SKM-1 (cell line): Measurements from ENCODE around the gene CTTNBP2NL.
"Not testable (repeated sequence)": the region's sequence is repeated elsewhere in the genome, so short reads cannot be mapped to it uniquely, and the experiment has no call there.

Experiments
- DNase-seq: peaks from one replicate; lab custom pipeline; 2025; ENCODE audit not compliant: unreplicated experiment; lab: John Stamatoyannopoulos, UW

Gene CTTNBP2NL

GRCh38 chr1:112423207-112423606 lies 27.2 kb downstream of the CTTNBP2NL start:
- no peak for DNase-seq

- DNase-seq = not testable (repeated sequence)
These were observed 27.7 kb downstream of the CTTNBP2NL start for GRCh38 chr1:112423666-112424065.

GRCh38 chr1:112429749-112430148 lies 33.7 kb downstream of the CTTNBP2NL start:
- no peak for DNase-seq

DNA sequence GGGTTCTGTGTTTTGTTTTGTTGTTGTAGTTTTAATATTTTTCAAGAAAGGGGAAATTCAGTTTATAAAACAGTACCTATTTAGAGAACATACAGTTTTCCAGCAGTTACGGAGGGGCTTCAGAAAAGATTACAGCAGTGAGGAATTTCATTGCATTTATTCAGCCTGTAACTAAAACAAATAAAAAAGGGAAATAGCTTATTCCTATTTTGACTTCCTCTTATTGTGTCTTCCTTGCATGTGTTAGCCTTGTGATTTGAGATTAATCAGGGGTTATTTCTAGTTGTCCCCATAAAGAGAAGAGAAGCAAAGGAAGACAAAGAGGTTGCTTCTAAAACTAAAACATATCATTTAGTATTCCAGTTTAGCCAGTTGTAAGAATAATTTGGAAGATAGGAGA lies 35.0 kb downstream of the CTTNBP2NL start:
- DNase-seq = no peak

GRCh38 chr1:112435448-112435847 lies 39.4 kb downstream of the CTTNBP2NL start:
- DNase-seq = no peak

DNA sequence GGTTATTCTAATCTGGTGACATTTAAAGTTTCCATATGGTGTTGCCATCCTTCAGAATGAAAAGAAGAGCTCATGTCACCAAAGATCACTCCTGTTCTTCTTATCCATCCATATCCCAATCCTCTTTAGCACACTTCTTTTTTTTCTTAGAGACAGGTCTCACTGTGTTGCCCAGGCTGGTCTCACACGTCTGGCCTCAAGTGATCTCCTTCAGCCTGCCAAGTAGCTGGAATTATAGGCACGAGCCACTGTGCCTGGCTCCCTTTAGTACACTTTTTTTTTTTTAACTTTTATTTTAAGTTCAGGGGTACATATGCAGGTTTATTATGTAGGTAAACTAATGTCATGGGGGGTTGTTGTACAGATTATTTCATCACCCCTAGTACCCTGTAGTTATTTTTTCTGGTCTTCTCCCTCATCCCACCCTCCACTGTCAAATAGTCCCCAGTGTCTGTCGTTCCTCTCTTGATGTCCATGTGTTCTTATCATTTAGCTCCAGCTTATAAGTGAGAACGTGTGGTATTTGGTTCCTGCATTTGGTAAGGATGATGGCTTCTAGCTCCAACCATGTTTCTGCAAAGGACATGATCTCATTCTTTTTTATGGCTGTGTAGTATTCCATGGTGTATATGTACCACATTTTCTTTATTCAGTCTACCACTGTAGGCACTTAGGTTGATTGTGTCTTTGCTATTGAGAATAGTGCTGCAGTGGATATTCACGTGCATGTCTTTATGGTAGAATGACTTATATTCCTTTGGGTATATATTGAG lies 40.6 kb downstream of the CTTNBP2NL start:
- no peak for DNase-seq

DNA sequence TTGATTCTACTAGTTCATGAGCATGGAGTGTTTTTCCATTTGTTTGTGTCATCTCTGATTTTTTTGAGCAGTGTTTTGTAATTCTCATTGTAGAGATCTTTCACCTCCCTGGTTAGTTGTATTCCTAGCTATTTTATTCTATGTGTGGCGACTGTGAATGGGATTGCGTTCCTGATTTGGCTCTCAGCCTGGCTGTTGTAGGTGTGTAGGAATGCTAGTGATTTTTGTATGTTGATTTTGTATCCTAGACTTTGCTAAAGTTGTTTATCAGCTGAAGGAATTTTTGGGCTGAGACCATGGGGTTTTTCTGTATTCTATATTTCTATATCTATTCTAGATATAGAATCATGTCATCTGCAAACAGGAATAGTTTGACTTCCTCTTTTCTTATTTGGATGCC lies 42.1 kb downstream of the CTTNBP2NL start:
- not testable (repeated sequence) for DNase-seq

DNA sequence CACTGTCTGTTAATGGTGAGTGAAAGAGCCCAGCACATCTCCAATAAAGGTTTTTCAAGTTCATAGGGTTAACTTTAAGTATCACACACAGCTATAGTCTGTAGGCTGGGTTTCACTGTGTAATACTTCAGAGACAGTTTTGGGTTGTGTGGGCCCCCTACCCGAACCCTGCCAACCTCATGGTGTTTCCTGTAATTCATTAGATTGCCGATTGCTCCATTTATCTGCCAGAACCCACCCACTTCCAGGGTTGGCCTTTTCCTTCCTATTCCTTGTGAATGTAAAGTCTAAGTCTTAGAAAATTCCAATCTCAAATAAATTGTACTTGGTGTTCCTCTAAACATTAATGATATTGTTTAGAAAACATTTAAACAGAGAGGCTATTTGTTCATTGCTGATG lies 43.6 kb downstream of the CTTNBP2NL start:
- DNase-seq = no peak

- no peak for DNase-seq
These were observed 44.6 kb downstream of the CTTNBP2NL start for GRCh38 chr1:112440574-112440973.

DNA sequence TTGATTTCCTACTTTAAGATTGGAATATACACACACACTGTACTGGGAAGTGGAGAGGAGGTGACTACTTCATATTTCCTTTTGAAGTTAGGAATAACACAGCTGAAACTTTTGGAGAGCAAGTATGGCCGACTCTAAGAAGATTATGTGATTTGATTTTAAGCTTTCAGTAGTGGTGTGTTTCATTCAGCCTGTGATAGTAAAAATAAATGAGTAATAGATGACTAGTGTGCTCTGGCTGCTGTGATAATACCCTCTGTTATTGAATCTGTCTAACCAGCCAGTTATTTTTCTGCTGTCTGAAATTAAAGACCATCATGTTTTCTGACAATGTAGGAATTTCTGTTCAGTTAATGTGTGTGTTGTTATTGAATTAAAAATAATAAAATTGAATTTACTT lies 48.3 kb downstream of the CTTNBP2NL start:
- no peak for DNase-seq

DNA sequence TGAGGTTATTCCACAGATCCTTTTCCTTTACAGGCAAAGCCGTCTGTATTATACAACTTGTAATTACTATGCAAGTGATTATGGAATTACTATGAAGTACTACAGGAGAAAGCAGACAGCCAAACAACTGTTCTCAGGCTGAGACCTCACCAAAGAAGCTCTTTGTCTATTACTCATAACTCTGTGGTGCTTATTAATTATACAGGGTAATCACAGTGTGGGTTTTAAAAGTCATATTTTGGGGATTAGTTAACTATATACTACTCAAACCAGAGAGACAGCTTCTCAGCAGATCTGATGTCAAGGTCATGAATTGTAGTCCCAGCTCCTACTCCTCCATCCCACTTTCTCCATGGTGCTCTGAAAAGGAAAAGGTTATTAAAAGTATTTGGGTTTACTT lies 49.6 kb downstream of the CTTNBP2NL start:
- no peak for DNase-seq

- DNase-seq = no peak
These were observed 50.4 kb downstream of the CTTNBP2NL start for GRCh38 chr1:112446411-112446810.

- DNase-seq = no peak
These were observed 53.1 kb downstream of the CTTNBP2NL start for GRCh38 chr1:112448904-112449629.

GRCh38 chr1:112449630-112449983 lies 53.6 kb downstream of the CTTNBP2NL start:
- DNase-seq = no peak

- no peak for DNase-seq
These were observed 54.8 kb downstream of the CTTNBP2NL start for GRCh38 chr1:112450773-112451172.

GRCh38 chr1:112451301-112451700 lies 55.3 kb downstream of the CTTNBP2NL start:
- not testable (repeated sequence) for DNase-seq

GRCh38 chr1:112453876-112454275 lies 57.9 kb downstream of the CTTNBP2NL start:
- no peak for DNase-seq

GRCh38 chr1:112454316-112454715 lies 58.3 kb downstream of the CTTNBP2NL start:
- no peak for DNase-seq

- DNase-seq = no peak
These were observed 61.2 kb downstream of the CTTNBP2NL start for GRCh38 chr1:112457241-112457640.

- no peak for DNase-seq
These were observed 61.9 kb downstream of the CTTNBP2NL start for GRCh38 chr1:112457955-112458354.

GRCh38 chr1:112458756-112459155 lies 62.7 kb downstream of the CTTNBP2NL start:
- no peak for DNase-seq

GRCh38 chr1:112460615-112461014 lies 64.6 kb downstream of the CTTNBP2NL start:
- no peak for DNase-seq
